Stomach (tissue), 9 donors: ENCODE results near the gene DYNC1I1. TPM values are rescaled to one million over a fixed set of nuclear protein-coding genes. Genes with fewer than 3 reads are reported as not detected.

Experiments
- DNase-seq, 2 donors: peaks; one replicate each; pipeline versions ENCODE4 v3.0.0 to v3.0.0-alpha.2; 2013 to 2019
- H3K27ac ChIP-seq, 5 donors: fragments of 200-600 bp in 4 of 5; sonication (generic) in 4 of 5; one replicate each; pipeline ENCODE4 v1.5.1; 2013 to 2019; ENCODE audit warnings: mild to moderate bottlenecking in 1 of 5, moderate library complexity in 1 of 5
- H3K27me3 ChIP-seq, 3 donors: fragments of 200-600 bp; sonication (generic); one replicate each; pipeline ENCODE4 v1.5.1; 2017 to 2019; ENCODE audit warnings: mixed run types in 1 of 3
- H3K36me3 ChIP-seq, 4 donors: fragments of 200-600 bp; sonication (generic); 1 replicate in 3 of 4; 2 replicates in 1 of 4; pipeline ENCODE4 v1.5.1; 2016 to 2019
- H3K4me1 ChIP-seq, 4 donors: fragments of 200-600 bp; sonication (generic); one replicate each; pipeline ENCODE4 v1.5.1; 2016 to 2019
- H3K4me3 ChIP-seq, 4 donors: fragments of 200-600 bp; sonication (generic) in 3 of 4; one replicate each; pipeline ENCODE4 v1.5.1; 2016 to 2019; ENCODE audit warnings: mild to moderate bottlenecking in 1 of 4
- H3K9me3 ChIP-seq, 4 donors: fragments of 200-600 bp; sonication (generic); one replicate each; pipeline ENCODE4 v1.5.1; 2016 to 2019
- EP300 ChIP-seq: sonication (generic); formaldehyde crosslinking; IDR thresholded peaks from one replicate; pipeline ENCODE4 v1.6.1; 2017; ENCODE audit warnings: antibody characterized with exemption
- POLR2A ChIP-seq, 4 donors: fragments of 450-650 bp; IDR thresholded peaks; one replicate each; pipeline ENCODE4 v1.6.1; 2016; ENCODE audit warnings: antibody characterized with exemption in 4 of 4, control low read depth in 2 of 4, mild to moderate bottlenecking in 1 of 4, moderate library complexity in 1 of 4
- POLR2AphosphoS5 ChIP-seq, 3 donors: sonication (generic); formaldehyde crosslinking; IDR thresholded peaks; one replicate each; pipeline ENCODE4 v1.6.1; 2016; ENCODE audit warnings: antibody characterized with exemption in 3 of 3
- WGBS, 5 donors: extraction: QIAGEN DNeasy Blood & Tissue Kit in 3 of 5; methylation state at CpG; one replicate each; pipeline versions ENCODE4 v1.1.5 to v1.1.7; 2013 to 2018; 5-methylcytosine and 5-hydroxymethylcytosine counted together
- intact Hi-C: fragments of 100-400 bp; cut with DNase I; formaldehyde crosslinking; loops from one replicate; pipeline ENCODE4 v1.15.1; 2023; ENCODE audit warnings: low total_unique reads
- polyA plus RNA-seq, 3 donors: library from polyadenylated mRNA; stranded (reverse); fragments of 200-250 nt; gene quantifications; one replicate each; pipeline ENCODE4 v1.2.3, GENCODE V29; 2013
- total RNA-seq, 5 donors: library from RNA; depleted of rRNA; stranded (reverse); fragments of >200 nt; gene quantifications; one replicate each; pipeline versions ENCODE4 v1.1.0 to v1.2.3, GENCODE V29; 2014 to 2016
- TF ChIP-seq, protein P1 (sequence below), 7 experiments: fragments of 450-650 bp in 4 of 7; fragments of 200-600 bp in 3 of 7; sonication (generic) in 3 of 7; IDR thresholded peaks; one replicate each; pipeline ENCODE4 v1.5.1; 2016 to 2019; ENCODE audit warnings: antibody characterized with exemption in 7 of 7, control low read depth in 2 of 7, mild to moderate bottlenecking in 1 of 7
- donor health status: healthy with polysubstance abuse.
- donor health status: Bipolar disorder and iron deficiency.
- donor health status: healthy.

The DYNC1I1 gene
- total and polyA plus RNA-seq, 8 donors: 0.93 to 69.4 (median 5.3) TPM

DNA sequence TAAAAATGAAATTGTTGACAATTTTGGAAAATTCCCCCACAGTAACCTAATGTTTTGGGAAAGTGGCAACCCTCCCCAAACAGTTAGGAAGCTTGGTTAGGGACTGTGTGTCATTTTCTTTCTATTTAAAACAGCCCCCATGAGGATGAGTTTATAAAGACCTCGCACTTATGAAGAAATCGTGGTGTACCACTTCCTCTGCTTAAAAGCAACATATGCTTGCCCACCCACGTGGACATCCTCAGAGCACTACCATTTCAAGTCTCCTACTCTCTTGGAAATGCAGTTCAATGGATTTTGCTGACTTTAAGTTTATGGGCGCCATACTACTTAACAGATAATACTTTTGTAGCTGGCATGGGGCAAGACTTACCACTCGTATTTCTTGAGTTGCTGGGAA, 223.8 kb downstream of the DYNC1I1 start:
- Histone ChIP-seq H3K27me3 (no peaks in the 10 kb centered on the region), H3K27ac (no peak overlapping the region), H3K4me1 (no peaks in the 10 kb centered on the region), H3K4me3 (no peak overlapping the region), H3K9me3 (no peaks in the 10 kb centered on the region), H3K36me3 (peaks cover 0 to 10% (median 0%) of the 10 kb centered on the region in 4 donors)
- WGBS, 5 donors: 60 to 79% (median 73%) methylated on average over 5 of the region's 5 CpGs
- no peak for TF ChIP-seq POLR2A (IDR thresholded peaks at IDR 0.05)
- TF ChIP-seq EP300: no peak
- TF ChIP-seq, protein P1, sequence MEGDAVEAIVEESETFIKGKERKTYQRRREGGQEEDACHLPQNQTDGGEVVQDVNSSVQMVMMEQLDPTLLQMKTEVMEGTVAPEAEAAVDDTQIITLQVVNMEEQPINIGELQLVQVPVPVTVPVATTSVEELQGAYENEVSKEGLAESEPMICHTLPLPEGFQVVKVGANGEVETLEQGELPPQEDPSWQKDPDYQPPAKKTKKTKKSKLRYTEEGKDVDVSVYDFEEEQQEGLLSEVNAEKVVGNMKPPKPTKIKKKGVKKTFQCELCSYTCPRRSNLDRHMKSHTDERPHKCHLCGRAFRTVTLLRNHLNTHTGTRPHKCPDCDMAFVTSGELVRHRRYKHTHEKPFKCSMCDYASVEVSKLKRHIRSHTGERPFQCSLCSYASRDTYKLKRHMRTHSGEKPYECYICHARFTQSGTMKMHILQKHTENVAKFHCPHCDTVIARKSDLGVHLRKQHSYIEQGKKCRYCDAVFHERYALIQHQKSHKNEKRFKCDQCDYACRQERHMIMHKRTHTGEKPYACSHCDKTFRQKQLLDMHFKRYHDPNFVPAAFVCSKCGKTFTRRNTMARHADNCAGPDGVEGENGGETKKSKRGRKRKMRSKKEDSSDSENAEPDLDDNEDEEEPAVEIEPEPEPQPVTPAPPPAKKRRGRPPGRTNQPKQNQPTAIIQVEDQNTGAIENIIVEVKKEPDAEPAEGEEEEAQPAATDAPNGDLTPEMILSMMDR (IDR thresholded peaks at IDR 0.05): no peak
- no peak for TF ChIP-seq POLR2AphosphoS5 (IDR thresholded peaks at IDR 0.05)
- DNase-seq: no peak
- intact Hi-C loops: no loop called here

DNA sequence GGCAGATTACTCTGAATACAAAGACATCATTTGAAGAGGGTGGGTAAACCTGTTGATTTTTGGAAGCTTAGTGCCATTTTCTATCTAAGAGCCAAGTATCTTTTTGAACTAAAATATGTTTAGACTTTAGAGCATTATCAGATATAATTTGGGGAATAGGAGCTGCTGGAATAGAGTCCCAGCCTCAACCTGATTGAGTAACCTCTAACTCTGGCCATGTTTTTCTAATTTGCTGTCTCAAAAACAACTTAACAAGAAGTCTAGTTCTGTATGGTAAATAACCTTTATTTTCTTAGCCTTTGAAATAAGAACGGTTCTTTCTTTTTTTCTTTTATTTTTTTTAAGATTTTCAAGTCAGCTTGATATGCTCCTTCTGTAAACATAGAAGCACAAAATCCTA, 224.5 kb downstream of the DYNC1I1 start:
- Histone ChIP-seq H3K27ac (no peak overlapping the region), H3K27me3 (no peaks in the 10 kb centered on the region), H3K4me1 (no peaks in the 10 kb centered on the region), H3K4me3 (no peak overlapping the region), H3K36me3 (peaks cover 0 to 10% (median 0%) of the 10 kb centered on the region in 4 donors), H3K9me3 (no peaks in the 10 kb centered on the region)
- DNase-seq: no peak
- intact Hi-C loops: no loop called here
- 45 to 67% (median 62%) methylated on average over 1 of the region's 1 CpG for WGBS, 5 donors
- TF ChIP-seq POLR2A (IDR thresholded peaks at IDR 0.05) (no peak), EP300 (no peak), POLR2AphosphoS5 (IDR thresholded peaks at IDR 0.05) (no peak)
- TF ChIP-seq, protein P1 (IDR thresholded peaks at IDR 0.05): no peak

DNA sequence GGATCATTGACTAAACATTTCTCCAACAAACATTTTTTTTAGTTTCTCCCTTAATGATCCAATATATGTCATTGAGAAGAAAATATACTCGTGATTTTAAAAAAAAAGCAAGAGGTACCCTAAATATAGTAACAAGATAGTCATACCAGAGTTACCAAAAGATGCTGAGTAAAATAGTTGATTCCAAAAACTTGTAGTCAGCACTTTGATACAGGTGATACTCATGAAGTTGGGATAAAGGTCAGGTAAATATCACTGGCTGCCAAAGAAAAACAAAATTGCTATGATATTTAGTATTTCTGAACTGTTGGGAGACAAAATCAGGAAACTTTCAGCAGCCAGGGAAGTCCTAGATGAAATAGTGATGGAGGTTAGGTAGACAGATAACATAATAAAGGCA, 225.3 kb downstream of the DYNC1I1 start:
- H3K4me3 ChIP-seq: no peak overlapping the region
- TF ChIP-seq, protein P1 (IDR thresholded peaks at IDR 0.05): no peak
- TF ChIP-seq EP300 (no peak), POLR2A (IDR thresholded peaks at IDR 0.05) (no peak), POLR2AphosphoS5 (IDR thresholded peaks at IDR 0.05) (no peak)
- intact Hi-C loops: no loop called here

DNA sequence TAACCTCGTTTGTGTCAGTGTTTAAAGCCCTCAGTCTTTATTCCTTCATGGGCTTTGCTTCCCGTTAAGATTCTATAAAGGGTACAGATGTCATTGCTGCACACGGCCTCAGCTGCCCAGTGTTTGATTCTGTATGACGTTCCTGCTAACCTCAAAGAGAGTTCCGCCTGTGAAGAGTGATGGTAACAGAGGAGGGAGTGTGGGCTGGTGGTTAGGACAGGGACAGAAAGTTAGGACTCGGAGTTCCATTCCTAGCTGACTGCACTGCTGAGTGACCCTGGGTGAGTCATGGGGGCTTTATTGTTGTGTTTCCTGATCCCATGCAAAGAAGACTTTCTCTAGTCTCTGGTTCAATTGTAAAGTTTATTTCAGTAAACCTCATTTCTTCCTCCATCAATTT, 227.1 kb downstream of the DYNC1I1 start:
- H3K9me3 ChIP-seq: no peaks in the 10 kb centered on the region
- TF ChIP-seq POLR2AphosphoS5 (IDR thresholded peaks at IDR 0.05) (no peak), POLR2A (IDR thresholded peaks at IDR 0.05) (no peak), EP300 (no peak)
- TF ChIP-seq, protein P1 (IDR thresholded peaks at IDR 0.05): no peak
- no peak overlapping the region for H3K4me3 ChIP-seq
- H3K4me1 ChIP-seq: peaks cover 0 to 11% (median 2%) of the 10 kb centered on the region in 4 donors
- WGBS, 5 donors: 75 to 80% (median 78%) methylated on average over 6 of the region's 6 CpGs
- H3K27me3 ChIP-seq: no peaks in the 10 kb centered on the region
- H3K36me3 ChIP-seq: peaks cover 0 to 10% (median 0%) of the 10 kb centered on the region in 4 donors
- DNase-seq: no peak
- intact Hi-C loops: no loop called here
- no peak overlapping the region for H3K27ac ChIP-seq

More for the DNA sequence above, 225.3 kb downstream of the DYNC1I1 start:
- Histone ChIP-seq H3K4me1 (no peaks in the 10 kb centered on the region), H3K36me3 (peaks cover 0 to 10% (median 0%) of the 10 kb centered on the region in 4 donors), H3K27ac (no peak overlapping the region), H3K9me3 (no peaks in the 10 kb centered on the region), H3K27me3 (no peaks in the 10 kb centered on the region)
- WGBS, 5 donors: 50 to 67% (median 58%) methylated on average over 1 of the region's 1 CpG
- DNase-seq: no peak
